Adipocyte (in vitro differentiated cells): ENCODE data around the gene ITPR2.
"Not testable (repeated sequence)": the region's sequence is repeated elsewhere in the genome, so short reads cannot be mapped to it uniquely, and the experiment has no call there.

Experiments
- DNase-seq: peaks from one replicate; pipeline ENCODE4 v3.0.0-alpha.2; 2015; ENCODE audit warnings: low read depth
- H3K27me3 ChIP-seq: replicated peaks from 2 replicates; pipeline ENCODE4 v1.7.0; 2013; ENCODE audit warnings: mild to moderate bottlenecking, low read length, moderate library complexity; ENCODE audit not compliant: control insufficient read depth, insufficient read depth
- H3K36me3 ChIP-seq: 2 replicates; pipeline ENCODE4 v1.7.0; 2013; ENCODE audit warnings: low read length, mild to moderate bottlenecking, moderate library complexity; ENCODE audit not compliant: control insufficient read depth, insufficient read depth, severe bottlenecking
- H3K4me1 ChIP-seq: 2 replicates; pipeline ENCODE4 v1.7.0; 2013; ENCODE audit warnings: mild to moderate bottlenecking, low read length, moderate library complexity; ENCODE audit not compliant: control insufficient read depth, insufficient read depth
- H3K4me3 ChIP-seq: 2 replicates; pipeline ENCODE4 v1.7.0; 2013; ENCODE audit warnings: mild to moderate bottlenecking, low read length, moderate library complexity
- H3K9ac ChIP-seq: 2 replicates; pipeline ENCODE4 v1.7.0; 2013; ENCODE audit warnings: mild to moderate bottlenecking, low read length, moderate library complexity
- H3K9me3 ChIP-seq: 2 replicates; pipeline ENCODE4 v1.7.0; 2013; ENCODE audit warnings: mild to moderate bottlenecking, low read length, moderate library complexity; ENCODE audit not compliant: control insufficient read depth

The ITPR2 gene

DNA sequence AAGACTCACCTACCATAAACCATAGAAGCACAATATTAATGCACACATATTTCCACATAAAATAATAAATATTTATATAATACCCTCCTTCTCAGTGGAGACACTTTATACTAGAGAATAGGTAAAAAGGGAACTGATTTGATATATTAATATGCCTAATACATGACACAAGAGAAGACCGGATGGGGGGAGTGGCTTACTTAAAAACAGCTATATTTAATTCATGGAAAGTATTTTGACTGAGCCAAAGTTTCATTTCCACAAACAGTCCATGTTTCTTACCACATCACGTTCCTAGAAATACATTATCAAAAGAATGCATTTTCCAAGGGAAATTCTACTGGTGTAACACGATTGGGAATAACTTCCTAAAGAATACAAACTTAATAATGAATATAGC, 63.4 kb downstream of the ITPR2 start:
- Histone ChIP-seq H3K4me1 (no peaks in the 10 kb centered on the region), H3K9ac (no peak overlapping the region), H3K4me3 (no peak overlapping the region), H3K36me3 (no peaks in the 10 kb centered on the region), H3K27me3 (no peaks in the 10 kb centered on the region), H3K9me3 (no peaks in the 10 kb centered on the region)
- no peak for DNase-seq

DNA sequence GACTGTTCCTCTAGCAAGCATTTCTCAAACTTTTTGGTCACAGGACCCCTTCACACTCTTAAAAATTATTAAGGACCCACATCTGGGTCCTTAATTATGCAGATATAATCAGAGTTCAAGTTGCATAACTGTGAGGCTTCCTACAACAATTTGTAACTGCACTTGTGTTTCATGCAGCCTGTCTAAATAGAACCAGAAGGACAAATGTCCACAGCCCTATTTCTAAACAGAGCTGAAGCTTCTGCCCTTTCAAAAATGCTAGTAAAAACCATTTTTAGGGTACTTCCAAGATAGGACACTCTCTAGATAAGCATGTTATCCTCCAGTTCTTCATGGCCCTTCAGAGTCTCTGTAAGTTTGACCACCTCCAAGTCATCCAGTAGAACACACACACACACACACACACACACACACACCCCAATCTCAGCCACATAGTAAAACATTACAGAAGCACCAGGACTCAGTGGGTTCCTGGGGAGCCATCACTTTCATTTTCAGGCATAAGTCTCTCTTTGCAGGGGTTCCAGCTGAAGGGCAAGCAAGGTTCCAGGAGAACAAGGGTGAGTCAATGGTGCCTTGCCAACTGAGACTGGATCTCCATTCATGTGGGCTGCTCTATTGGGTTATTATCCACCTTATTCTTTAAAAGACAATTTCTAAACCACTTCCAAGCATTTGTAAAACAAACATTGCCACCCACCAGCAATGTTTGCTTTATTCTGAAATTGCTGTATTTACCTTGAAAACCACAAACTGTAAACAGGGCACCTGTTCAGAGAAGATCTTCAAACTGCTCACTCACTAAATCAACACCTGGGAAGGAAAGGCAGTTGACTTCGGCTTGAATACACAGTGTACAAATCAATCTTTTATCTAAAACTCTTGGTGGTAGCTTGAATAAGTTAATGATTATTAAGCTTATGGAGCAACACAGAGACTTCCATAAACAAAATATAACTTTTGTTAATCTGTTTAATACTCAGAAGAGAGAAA, 64.1 kb downstream of the ITPR2 start:
- Histone ChIP-seq H3K36me3 (no peaks in the 10 kb centered on the region), H3K9ac (no peak overlapping the region), H3K4me3 (no peak overlapping the region), H3K9me3 (peaks cover under 1% of the 10 kb centered on the region), H3K4me1 (no peaks in the 10 kb centered on the region), H3K27me3 (no peaks in the 10 kb centered on the region)
- DNase-seq = no peak

DNA sequence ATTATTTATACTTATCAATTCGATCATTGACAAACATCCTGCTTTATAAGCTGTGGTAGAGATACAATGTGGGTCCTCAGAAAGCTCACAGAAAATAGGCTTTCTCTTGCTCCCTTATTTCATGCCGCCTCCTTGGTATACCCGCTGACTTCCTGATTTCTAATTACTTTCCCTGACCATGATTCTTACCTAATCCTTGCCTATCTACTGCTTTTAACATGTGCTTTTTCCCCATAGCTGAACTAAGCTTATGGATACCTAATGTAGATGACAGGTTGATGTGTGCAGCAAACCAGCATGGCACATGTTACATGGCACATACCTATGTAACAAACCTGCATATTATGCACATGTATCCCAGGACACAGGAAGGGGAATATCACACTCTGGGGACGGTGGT, 65.1 kb downstream of the ITPR2 start:
- DNase-seq = no peak
- Histone ChIP-seq H3K9ac (no peak overlapping the region), H3K27me3 (no peaks in the 10 kb centered on the region), H3K4me1 (no peaks in the 10 kb centered on the region), H3K9me3 (peaks cover 6% of the 10 kb centered on the region), H3K36me3 (no peaks in the 10 kb centered on the region), H3K4me3 (no peak overlapping the region)

DNA sequence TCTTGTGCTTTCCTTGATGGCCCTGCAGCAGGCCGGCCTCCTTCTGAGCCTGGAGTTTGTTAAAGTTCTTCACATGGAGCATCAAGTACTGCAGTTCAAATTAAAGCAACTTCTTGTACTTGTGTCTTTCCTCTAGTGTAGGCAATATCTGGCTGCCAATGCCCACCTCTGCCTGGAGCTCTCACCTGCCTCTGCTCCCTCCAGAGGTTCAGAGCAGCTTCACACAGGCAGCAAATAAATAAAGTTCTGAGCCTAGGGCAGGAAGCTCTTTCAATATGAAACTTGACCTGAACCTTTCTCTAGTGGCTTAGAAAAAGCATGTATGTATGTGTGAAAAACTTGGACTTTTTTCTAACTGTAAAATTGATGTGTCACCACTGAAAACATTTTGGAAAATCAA, 65.9 kb downstream of the ITPR2 start:
- Histone ChIP-seq H3K9ac (no peak overlapping the region), H3K4me1 (no peaks in the 10 kb centered on the region), H3K36me3 (no peaks in the 10 kb centered on the region), H3K4me3 (no peak overlapping the region), H3K27me3 (no peaks in the 10 kb centered on the region), H3K9me3 (peaks cover 10% of the 10 kb centered on the region)
- DNase-seq = no peak

DNA sequence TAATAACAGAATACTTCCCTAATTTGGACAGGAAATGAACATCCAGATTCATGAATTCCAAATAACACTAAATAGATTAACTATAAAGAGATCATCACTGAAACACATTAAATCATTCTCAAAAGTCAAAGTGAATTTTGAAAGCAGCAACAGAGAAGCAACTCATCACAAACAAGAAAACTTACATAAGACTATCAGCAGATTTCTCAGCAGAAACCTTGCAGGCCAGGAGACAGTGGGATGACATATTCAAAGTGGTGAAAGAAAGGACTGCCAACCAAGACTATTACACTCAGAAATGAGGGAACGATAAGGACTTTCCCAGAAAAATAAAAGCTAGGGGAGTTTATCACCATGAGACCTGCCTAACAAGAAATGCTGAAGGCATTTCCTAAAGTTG, 70.8 kb downstream of the ITPR2 start:
- Histone ChIP-seq H3K9me3 (peaks cover 19% of the 10 kb centered on the region), H3K4me1 (no peaks in the 10 kb centered on the region), H3K9ac (no peak overlapping the region), H3K27me3 (no peaks in the 10 kb centered on the region), H3K4me3 (no peak overlapping the region), H3K36me3 (no peaks in the 10 kb centered on the region)
- DNase-seq = no peak

DNA sequence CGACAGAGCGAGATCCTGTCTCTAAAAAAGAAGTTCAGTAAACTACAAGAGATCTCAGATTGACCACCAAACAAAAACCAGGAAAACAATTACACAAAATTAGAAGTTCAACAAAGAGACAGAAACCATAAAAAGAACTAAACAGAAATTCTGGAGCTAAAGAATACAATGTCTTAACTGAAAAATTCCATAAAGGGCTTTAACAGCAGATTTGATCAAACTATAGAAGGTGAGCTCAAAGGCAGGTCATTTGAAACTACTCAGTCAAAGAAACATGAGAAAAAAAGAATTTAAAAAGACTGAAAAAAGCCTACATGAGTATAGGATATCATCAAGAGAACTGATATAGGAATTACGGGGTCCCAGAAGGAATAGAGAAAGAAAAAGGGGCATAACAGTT, 71.2 kb downstream of the ITPR2 start:
- no peaks in the 10 kb centered on the region for H3K27me3 ChIP-seq
- no peak for DNase-seq
- no peak overlapping the region for H3K4me3 ChIP-seq

DNA sequence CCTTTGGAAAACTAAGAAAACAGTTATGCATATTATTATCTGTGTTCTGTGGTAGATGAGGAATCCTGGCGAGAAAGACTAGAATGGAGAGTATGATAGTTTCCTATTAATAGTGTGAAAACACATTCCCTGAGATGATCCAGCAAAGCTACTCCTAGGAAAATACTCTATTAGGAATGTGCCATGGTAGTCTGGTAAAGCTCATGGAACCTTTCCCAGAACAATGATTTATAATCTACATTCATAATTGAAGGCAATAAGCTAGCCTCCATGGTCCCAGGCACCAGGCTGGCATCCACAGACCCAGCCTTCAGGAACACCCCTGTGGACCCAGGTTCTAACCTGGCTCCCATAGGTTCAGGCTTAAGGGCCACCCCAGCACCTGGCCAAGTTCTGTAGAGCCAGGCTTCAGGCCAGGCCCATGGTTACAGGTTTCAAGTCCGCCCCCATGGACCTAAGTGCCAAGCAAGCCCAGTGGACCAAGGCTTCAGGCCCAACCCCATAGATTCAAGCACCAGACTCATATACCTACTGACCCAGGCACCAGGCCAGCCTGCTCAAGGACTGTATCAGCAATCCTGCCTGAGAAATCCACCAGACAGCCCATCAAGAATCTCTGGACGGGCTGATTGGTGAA, 72.2 kb downstream of the ITPR2 start:
- Histone ChIP-seq H3K9ac (no peak overlapping the region), H3K4me1 (no peaks in the 10 kb centered on the region), H3K36me3 (no peaks in the 10 kb centered on the region), H3K27me3 (no peaks in the 10 kb centered on the region), H3K9me3 (peaks cover 20% of the 10 kb centered on the region), H3K4me3 (no peak overlapping the region)
- DNase-seq = no peak

More for the DNA sequence above, 71.2 kb downstream of the ITPR2 start:
- Histone ChIP-seq H3K9ac (no peak overlapping the region), H3K9me3 (peaks cover 19% of the 10 kb centered on the region), H3K36me3 (no peaks in the 10 kb centered on the region), H3K4me1 (no peaks in the 10 kb centered on the region)

DNA sequence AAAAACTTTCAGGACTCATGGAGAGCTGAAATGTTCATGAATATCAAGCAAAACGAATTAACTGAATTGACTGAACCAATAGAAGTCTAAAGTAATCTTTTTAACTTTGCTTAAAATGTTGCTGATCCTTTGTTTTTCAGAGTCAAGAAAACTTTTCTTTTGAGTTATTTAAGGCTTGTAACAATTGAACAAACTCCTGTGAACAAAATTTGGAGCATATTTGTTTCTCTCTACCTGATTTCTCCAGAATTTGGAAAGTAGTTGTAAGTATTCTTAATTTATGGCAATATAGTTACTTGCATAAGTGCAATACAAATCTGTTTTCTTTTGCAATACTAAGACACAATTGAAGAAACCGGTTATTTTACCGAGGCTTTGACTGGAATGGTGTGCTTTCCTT, 77.6 kb downstream of the ITPR2 start:
- not testable (repeated sequence) for H3K36me3 ChIP-seq, DNase-seq, H3K4me3 ChIP-seq, H3K27me3 ChIP-seq, H3K4me1 ChIP-seq, H3K9ac ChIP-seq
- peaks cover 11% of the 10 kb centered on the region for H3K9me3 ChIP-seq

DNA sequence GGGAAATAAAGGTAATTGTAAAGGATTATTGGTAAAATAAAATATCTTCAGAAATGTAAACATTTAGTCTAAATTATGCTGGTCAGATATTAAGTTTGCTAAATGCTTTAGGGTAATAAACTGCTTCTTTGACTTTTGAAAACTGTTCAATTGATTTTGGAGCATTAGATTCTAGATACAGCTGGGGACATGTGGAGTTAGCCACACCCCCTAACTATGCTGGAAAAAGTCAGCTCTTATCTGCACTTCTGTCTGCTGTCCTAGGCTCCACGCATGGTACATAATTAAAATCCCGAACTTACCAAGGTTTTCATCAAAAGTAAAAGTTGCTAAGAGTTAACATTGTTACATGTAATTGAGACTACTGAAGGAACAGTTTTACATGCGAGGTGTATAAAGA, 78.8 kb downstream of the ITPR2 start:
- DNase-seq = no peak
- peaks cover 6% of the 10 kb centered on the region for H3K4me1 ChIP-seq
- no peak overlapping the region for H3K4me3 ChIP-seq
- H3K9me3 ChIP-seq = peaks cover 11% of the 10 kb centered on the region
- H3K9ac ChIP-seq = no peak overlapping the region
- no peaks in the 10 kb centered on the region for H3K36me3 ChIP-seq
- H3K27me3 ChIP-seq = no peaks in the 10 kb centered on the region

DNA sequence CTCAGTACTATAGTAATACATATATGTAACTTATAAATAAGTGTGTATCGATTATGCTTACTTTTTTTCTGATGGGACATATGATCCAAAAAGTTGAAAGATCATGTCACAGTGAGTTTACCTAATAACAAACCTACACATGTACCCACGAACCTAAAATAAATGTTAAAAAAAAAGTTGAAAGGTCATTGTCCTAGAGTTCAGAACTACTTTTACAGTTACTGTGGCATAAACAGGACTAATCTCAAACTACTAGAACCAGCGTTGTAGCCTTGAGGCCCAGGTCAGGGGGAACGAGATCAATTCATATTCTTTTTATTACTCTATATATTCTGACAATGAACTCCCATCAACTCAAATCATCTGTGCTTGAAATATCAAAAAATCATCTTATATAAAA, 81.8 kb downstream of the ITPR2 start:
- no peaks in the 10 kb centered on the region for H3K27me3 ChIP-seq
- DNase-seq = no peak
- no peak overlapping the region for H3K4me3 ChIP-seq
- peaks cover 28% of the 10 kb centered on the region for H3K4me1 ChIP-seq
- H3K9me3 ChIP-seq = peaks cover 11% of the 10 kb centered on the region
- H3K9ac ChIP-seq = no peak overlapping the region
- no peaks in the 10 kb centered on the region for H3K36me3 ChIP-seq

DNA sequence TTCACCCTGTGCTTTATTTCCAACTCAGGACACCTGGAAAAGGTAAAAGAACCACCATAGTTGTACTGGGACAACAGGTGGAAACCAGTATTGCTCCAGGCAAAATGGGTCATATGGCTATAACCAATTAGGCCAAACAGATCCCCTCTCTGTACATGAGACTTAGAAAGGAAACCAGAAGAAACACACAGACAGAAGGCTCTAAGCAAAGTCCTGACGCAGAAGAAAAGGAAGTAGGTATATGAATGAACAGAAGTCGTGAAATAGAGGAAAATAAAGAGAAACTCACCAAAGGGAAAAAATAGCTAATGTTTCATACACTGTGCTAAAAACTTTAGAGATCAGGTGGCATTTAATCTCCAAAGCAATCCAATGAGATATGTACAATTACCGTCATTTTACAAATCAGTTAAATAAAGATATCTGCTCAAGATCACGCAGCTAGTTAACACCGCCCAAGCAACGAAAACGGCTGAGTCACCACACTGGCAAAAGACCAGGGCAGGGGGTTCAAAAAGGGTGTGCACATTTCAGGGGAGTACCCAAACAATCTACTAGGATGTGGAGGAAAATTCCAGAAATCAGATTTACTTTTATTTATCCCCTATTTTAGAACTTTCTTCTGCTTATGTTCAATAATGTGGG, 82.3 kb downstream of the ITPR2 start:
- Histone ChIP-seq H3K36me3 (no peaks in the 10 kb centered on the region), H3K27me3 (no peaks in the 10 kb centered on the region), H3K4me3 (no peak overlapping the region), H3K4me1 (peaks cover 33% of the 10 kb centered on the region), H3K9me3 (peaks cover 10% of the 10 kb centered on the region), H3K9ac (no peak overlapping the region)
- no peak for DNase-seq
